ACHN (cell line): Measurements from ENCODE around the gene SLC14A1.

Experiments
- DNase-seq: peaks from one replicate; pipeline ENCODE4 v3.0.0-alpha.2; 2015
- in situ Hi-C: cut with HindIII; loops from 2 replicates; pipeline ENCODE4 v1.10.0; 2017; ENCODE audit warnings: low sequenced_read_pairs, low pct_ligation_motif_present, low pct_unique_long_range_greater_than_20kb

SLC14A1 gene

GRCh38 chr18:45723567-45724355, at the start of gene SLC14A1:
SLC14A1 (plus strand) TSS chr18:45724181; CDS start chr18:45730321, 6,140 bp downstream.
- in situ Hi-C loops = no loop called here
- DNase-seq = no peak

- in situ Hi-C loops = no loop called here
- DNase-seq = no peak
These were observed 46.6 kb upstream of the SLC14A1 start for GRCh38 chr18:45677276-45677807.

GRCh38 chr18:45678441-45678840, 45.5 kb upstream of the SLC14A1 start:
- in situ Hi-C loops = no loop called here
- no peak for DNase-seq

GRCh38 chr18:45678850-45679249, 45.1 kb upstream of the SLC14A1 start:
- in situ Hi-C loops = no loop called here
- DNase-seq = no peak

- in situ Hi-C loops = no loop called here
- no peak for DNase-seq
These were observed 43.8 kb upstream of the SLC14A1 start for GRCh38 chr18:45680066-45680690.

- DNase-seq = no peak
- in situ Hi-C loops = no loop called here
These were observed 41.8 kb upstream of the SLC14A1 start for GRCh38 chr18:45682181-45682580.

- in situ Hi-C loops = no loop called here
These were observed 39.5 kb upstream of the SLC14A1 start for GRCh38 chr18:45684341-45685115.

GRCh38 chr18:45686891-45687611, 36.9 kb upstream of the SLC14A1 start:
- in situ Hi-C loops = no loop called here
- no peak for DNase-seq

More at GRCh38 chr18:45684341-45685115, 39.5 kb upstream of the SLC14A1 start:
- DNase-seq = no peak

- DNase-seq = no peak
- in situ Hi-C loops = no loop called here
These were observed 36.4 kb upstream of the SLC14A1 start for GRCh38 chr18:45687621-45688020.

GRCh38 chr18:45688113-45688512, 35.9 kb upstream of the SLC14A1 start:
- in situ Hi-C loops = no loop called here
- DNase-seq = no peak

GRCh38 chr18:45688833-45689232, 35.1 kb upstream of the SLC14A1 start:
- no peak for DNase-seq
- in situ Hi-C loops = no loop called here

GRCh38 chr18:45689396-45689795, 34.6 kb upstream of the SLC14A1 start:
- DNase-seq = no peak
- in situ Hi-C loops = no loop called here

GRCh38 chr18:45690975-45691815, 32.8 kb upstream of the SLC14A1 start:
- in situ Hi-C loops = no loop called here
- peak; percentile 67 for DNase-seq

- in situ Hi-C loops = no loop called here
- no peak for DNase-seq
These were observed 32.2 kb upstream of the SLC14A1 start for GRCh38 chr18:45691816-45692179.

- in situ Hi-C loops = no loop called here
- no peak for DNase-seq
These were observed 21.2 kb upstream of the SLC14A1 start for GRCh38 chr18:45702708-45703265.

- DNase-seq = no peak
- in situ Hi-C loops = no loop called here
These were observed 15.2 kb upstream of the SLC14A1 start for GRCh38 chr18:45708831-45709230.

- DNase-seq = no peak
- in situ Hi-C loops = no loop called here
These were observed 11.9 kb upstream of the SLC14A1 start for GRCh38 chr18:45712061-45712460.
